IMR-90 (cell line): Measurements from ENCODE around the gene MYADML2.

ENCODE experiments used
- BHLHE40 ChIP-seq: fragments of 150-350 bp; IDR thresholded peaks from 2 replicates; pipeline ENCODE4 v1.6.1; 2016; ENCODE audit warnings: mild to moderate bottlenecking, low read depth, low read length
- CEBPB ChIP-seq: IDR thresholded peaks from 2 replicates; pipeline ENCODE4 v1.6.1; 2012; ENCODE audit warnings: low read depth, low read length, improper control_type of control experiment
- MXI1 ChIP-seq: IDR thresholded peaks from 2 replicates; pipeline ENCODE4 v1.6.1; 2012; ENCODE audit warnings: low read depth, mild to moderate bottlenecking, low read length, moderate library complexity, borderline replicate concordance
- POLR2A ChIP-seq: IDR thresholded peaks from 2 replicates; pipeline ENCODE4 v1.6.1; 2012; ENCODE audit warnings: mild to moderate bottlenecking, low read depth, low read length
- RAD21 ChIP-seq: IDR thresholded peaks from 2 replicates; pipeline ENCODE4 v1.6.1; 2012; ENCODE audit warnings: low read length, improper control_type of control experiment
- RCOR1 ChIP-seq: IDR thresholded peaks from 2 replicates; pipeline ENCODE4 v1.6.1; 2012; ENCODE audit warnings: mild to moderate bottlenecking, low read length, improper control_type of control experiment; ENCODE audit not compliant: insufficient replicate concordance
- SMC3 ChIP-seq: fragments of 150-350 bp; IDR thresholded peaks from 2 replicates; pipeline ENCODE4 v1.6.1; 2016; ENCODE audit warnings: low read depth, mild to moderate bottlenecking, antibody characterized with exemption, low read length, moderate library complexity
- TF ChIP-seq, protein P1 (sequence below): conservative IDR thresholded peaks from 2 replicates; pipeline ENCODE4 v1.5.1; 2012; ENCODE audit warnings: mild to moderate bottlenecking, low read depth, low read length, improper control_type of control experiment

DNA sequence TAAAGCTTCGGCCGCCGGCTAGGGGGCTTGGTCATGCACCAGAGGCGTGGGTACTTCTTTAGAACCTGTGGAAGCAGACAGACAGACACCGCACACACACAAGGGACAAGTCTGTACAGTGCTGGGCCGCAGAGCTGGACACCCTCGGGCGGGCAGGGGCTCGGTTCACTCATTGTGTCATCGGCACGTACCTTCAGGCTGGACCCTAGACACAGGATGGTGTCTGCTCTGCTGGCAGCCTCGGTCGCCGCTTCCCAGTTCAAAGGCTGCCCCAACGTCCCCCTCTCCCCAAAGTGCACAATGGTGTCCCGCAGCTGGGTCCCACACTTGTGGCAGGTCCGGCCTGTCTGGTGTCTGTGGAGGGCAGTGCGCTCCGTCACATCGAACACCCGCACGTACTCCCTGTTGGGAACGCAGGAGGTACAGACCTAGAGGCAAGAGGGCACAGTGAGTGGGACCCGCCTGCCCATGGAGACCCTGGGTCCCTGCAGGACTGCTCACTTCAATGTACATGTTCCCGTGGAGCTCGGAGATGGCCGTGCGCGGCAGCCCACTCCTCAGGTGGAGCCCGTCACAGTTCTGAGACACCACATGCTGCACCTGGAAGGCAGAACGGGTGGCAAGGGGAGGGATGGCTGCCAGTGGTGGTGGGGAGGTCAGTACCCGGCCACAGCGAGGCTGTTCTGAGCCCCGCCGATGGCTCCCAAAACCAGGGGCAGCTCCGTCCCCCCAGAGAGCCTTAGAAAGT lies 32.8 kb downstream of the MYADML2 start:
- TF ChIP-seq, protein P1, sequence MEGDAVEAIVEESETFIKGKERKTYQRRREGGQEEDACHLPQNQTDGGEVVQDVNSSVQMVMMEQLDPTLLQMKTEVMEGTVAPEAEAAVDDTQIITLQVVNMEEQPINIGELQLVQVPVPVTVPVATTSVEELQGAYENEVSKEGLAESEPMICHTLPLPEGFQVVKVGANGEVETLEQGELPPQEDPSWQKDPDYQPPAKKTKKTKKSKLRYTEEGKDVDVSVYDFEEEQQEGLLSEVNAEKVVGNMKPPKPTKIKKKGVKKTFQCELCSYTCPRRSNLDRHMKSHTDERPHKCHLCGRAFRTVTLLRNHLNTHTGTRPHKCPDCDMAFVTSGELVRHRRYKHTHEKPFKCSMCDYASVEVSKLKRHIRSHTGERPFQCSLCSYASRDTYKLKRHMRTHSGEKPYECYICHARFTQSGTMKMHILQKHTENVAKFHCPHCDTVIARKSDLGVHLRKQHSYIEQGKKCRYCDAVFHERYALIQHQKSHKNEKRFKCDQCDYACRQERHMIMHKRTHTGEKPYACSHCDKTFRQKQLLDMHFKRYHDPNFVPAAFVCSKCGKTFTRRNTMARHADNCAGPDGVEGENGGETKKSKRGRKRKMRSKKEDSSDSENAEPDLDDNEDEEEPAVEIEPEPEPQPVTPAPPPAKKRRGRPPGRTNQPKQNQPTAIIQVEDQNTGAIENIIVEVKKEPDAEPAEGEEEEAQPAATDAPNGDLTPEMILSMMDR: no peak
- TF ChIP-seq SMC3 (no peak), BHLHE40 (no peak), RAD21 (no peak), POLR2A (no peak), CEBPB (no peak), MXI1 (no peak), RCOR1 (no peak)
